Left lung (tissue), 10 donors: Measurements from ENCODE around the gene MRFAP1L1. TPM values are rescaled to one million over a fixed set of nuclear protein-coding genes. Genes with fewer than 3 reads are reported as not detected.

Experiments
- ATAC-seq: fragments of 200-7000 bp; cut with Tn5 transposase; one replicate; pipeline ENCODE4 v1.9.1; 2020; ENCODE audit warnings: moderate library complexity
- DNase-seq, 4 donors: peaks; one replicate each; pipeline ENCODE4 v3.0.0-alpha.2; 2013 to 2020
- H3K27ac ChIP-seq, 2 donors: fragments of 200-600 bp; sonication (generic) in 1 of 2; one replicate each; pipeline versions ENCODE4 v1.5.0 to v1.8.0; 2020 to 2021
- H3K27me3 ChIP-seq, 2 donors: fragments of 200-600 bp; sonication (generic) in 1 of 2; one replicate each; pipeline versions ENCODE4 v1.5.0 to v1.8.0; 2020 to 2021
- H3K36me3 ChIP-seq, 2 donors: fragments of 200-600 bp; sonication (generic) in 1 of 2; one replicate each; pipeline versions ENCODE4 v1.5.0 to v1.8.0; 2020 to 2021
- H3K4me1 ChIP-seq, 2 donors: fragments of 200-600 bp; one replicate each; pipeline ENCODE4 v1.8.0; 2021
- H3K4me3 ChIP-seq, 2 donors: fragments of 200-600 bp; sonication (generic) in 1 of 2; one replicate each; pipeline versions ENCODE4 v1.5.0 to v1.8.0; 2020 to 2021; ENCODE audit warnings: mild to moderate bottlenecking in 1 of 2
- H3K9me3 ChIP-seq, 2 donors: fragments of 200-600 bp; sonication (generic) in 1 of 2; one replicate each; pipeline versions ENCODE4 v1.5.0 to v1.8.0; 2020 to 2021
- CTCF ChIP-seq, 2 donors: fragments of 200-600 bp; sonication (generic) in 1 of 2; IDR thresholded peaks; one replicate each; pipeline versions ENCODE4 v1.5.0 to v1.8.0; 2021; ENCODE audit warnings: antibody characterized with exemption in 2 of 2
- intact Hi-C, 2 donors: fragments of 100-400 bp; cut with DNase I; formaldehyde crosslinking; loops; one replicate each; pipeline versions ENCODE4 v1.11.2 to v1.14.2; 2022
- polyA plus RNA-seq, 6 donors: library from polyadenylated mRNA; unstranded; fragments of 120-200 nt; gene quantifications; one replicate each; pipeline ENCODE4 v1.2.1, GENCODE V29; 2013; ENCODE audit not compliant: insufficient read length in 6 of 6
- total RNA-seq, 2 donors: library from RNA; stranded (reverse); fragmentation: NEBNext Ultra II Directional; extraction: Animal tissue kit (Norgen Biotek cat#: 25700); gene quantifications; one replicate each; pipeline ENCODE4 v1.2.1, GENCODE V29; 2021
- donor health status: DM: no; HTN: yes; CAD: no.
- donor health status: DM: no; HTN: no; CAD: no.

MRFAP1L1 gene
- total and polyA plus RNA-seq, 8 donors = 43.3 to 125 (median 107) TPM

DNA sequence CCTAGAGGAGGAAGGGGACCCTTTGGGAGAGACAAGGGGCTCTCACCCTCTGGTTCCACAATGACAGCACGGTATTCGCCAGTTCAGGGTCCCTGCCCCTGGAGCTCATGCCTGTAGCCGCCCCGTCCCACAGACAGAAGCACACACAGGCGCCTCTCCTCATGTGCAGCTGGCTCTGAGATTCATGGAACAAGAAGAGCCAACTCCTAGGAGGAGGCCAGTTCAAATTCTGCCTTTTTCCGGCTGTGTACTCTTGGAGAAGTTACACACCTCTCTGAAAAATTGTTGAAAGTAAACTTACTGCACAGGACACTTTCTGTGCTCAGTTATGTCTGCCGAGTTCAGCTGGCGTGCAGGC lies 21.6 kb upstream of the MRFAP1L1 start:
- Histone ChIP-seq H3K4me1 (peaks cover 6 to 7% of the 10 kb centered on the region in 2 donors), H3K27me3 (no peaks in the 10 kb centered on the region), H3K36me3 (no peaks in the 10 kb centered on the region), H3K27ac (no peak overlapping the region), H3K4me3 (no peak overlapping the region), H3K9me3 (no peaks in the 10 kb centered on the region)
- no peak for ATAC-seq
- DNase-seq = no peak
- intact Hi-C loops = no loop called here
- no peak for TF ChIP-seq CTCF (IDR thresholded peaks at IDR 0.05)

DNA sequence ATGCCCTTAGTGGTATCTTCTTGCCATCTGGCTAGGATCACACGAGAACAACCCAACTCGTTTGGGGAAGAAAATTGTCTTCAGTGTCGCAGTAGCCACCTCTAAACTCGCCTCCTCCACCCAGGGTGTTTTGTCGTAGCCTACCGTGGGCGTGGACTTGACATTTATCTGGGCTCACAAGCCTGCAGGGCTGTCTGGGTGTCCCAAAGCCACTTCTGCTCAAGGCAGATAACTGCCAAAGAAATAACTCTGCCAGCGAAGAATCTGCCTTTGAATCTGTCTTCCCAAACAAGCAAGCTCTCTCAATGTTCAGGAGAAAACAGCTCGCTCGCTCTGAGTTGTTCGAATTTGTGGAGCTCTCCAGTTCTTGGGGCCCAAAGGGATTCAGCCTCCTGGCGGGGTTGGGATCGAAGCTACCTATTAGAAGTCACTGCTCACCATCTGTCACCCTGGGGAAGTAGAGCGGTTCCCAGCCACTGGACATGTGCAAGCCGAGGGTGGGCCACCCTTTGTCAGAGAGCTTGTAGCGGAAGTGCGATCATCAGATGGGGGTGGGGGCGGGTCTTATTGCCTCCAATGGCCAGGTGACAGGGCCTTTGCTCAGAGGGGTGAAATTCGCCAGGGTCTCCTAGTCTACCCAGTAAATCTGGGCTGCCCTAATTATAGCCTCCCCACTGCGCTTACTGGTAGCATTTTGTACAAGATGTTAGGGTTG lies 21.1 kb upstream of the MRFAP1L1 start:
- no peak for TF ChIP-seq CTCF (IDR thresholded peaks at IDR 0.05)
- Histone ChIP-seq H3K4me1 (peaks cover 6 to 7% of the 10 kb centered on the region in 2 donors), H3K4me3 (no peak overlapping the region), H3K9me3 (no peaks in the 10 kb centered on the region), H3K27me3 (no peaks in the 10 kb centered on the region), H3K27ac (no peak overlapping the region), H3K36me3 (no peaks in the 10 kb centered on the region)
- intact Hi-C loops = no loop called here
- DNase-seq (no peak), ATAC-seq (no peak)

DNA sequence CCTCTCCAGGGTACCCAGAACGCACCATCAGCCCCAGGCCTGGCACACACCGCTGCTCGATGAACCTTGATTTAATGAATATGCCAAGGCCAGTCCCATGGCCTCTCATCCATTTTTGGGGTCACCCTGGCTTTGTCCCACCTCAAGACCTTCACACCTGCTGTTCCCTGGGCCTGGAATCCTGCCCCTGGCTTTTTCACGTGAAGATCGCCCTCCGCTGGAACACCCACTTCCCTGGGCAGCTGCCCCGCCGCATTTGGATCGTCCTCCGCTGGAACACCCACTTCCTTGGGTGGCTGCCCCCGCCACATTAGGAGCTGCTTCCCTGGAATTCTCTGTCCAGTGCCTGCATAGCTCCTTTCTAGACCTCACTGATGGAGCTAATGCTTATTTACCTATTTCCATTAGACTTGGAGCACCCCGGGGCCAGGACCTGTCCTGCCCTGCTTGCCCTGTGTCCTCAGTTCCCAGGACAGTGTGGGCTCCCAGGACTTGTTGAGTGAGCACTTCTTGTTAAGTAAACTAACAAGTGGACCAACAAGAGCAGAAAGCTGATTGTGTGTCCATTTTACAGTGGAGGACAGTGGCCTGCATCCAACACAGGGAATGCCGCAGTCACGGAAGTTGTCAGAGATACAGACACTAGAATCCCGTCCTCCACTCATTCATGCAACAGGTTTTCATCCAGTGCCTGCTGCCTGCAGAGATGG lies 18.8 kb upstream of the MRFAP1L1 start:
- Histone ChIP-seq H3K9me3 (no peaks in the 10 kb centered on the region), H3K4me3 (no peak overlapping the region), H3K36me3 (no peaks in the 10 kb centered on the region), H3K4me1 (peaks cover 6 to 7% of the 10 kb centered on the region in 2 donors), H3K27ac (no peak overlapping the region), H3K27me3 (no peaks in the 10 kb centered on the region)
- ATAC-seq = no peak
- intact Hi-C loops = loop anchor here in 1 of 2 donors (10.0 kb wide), 1 partner anchor 346 kb away; no protein-coding TSS in a partner anchor
- no peak for DNase-seq
- TF ChIP-seq CTCF (IDR thresholded peaks at IDR 0.05) = no peak

- H3K36me3 ChIP-seq = no peaks in the 10 kb centered on the region
- no peak overlapping the region for H3K27ac ChIP-seq
- no peak for TF ChIP-seq CTCF (IDR thresholded peaks at IDR 0.05)
- no peaks in the 10 kb centered on the region for H3K9me3 ChIP-seq
- ATAC-seq = no peak
- intact Hi-C loops = loop anchor here in 1 of 2 donors (10.0 kb wide), 1 partner anchor 347 kb away; no protein-coding TSS in a partner anchor
- DNase-seq = no peak
- H3K4me1 ChIP-seq = peaks cover 5 to 6% of the 10 kb centered on the region in 2 donors
- H3K4me3 ChIP-seq = no peak overlapping the region
- H3K27me3 ChIP-seq = no peaks in the 10 kb centered on the region
Measured at GRCh38 chr4:6727943-6728250, 18.2 kb upstream of the MRFAP1L1 start.
